ENCODE measurements around the gene PLXNA4.
A peak's percentile ranks its signal among the peaks of the same experiment; 100 is the strongest.
"Not testable (repeated sequence)": the region's sequence is repeated elsewhere in the genome, so short reads cannot be mapped to it uniquely, and the experiment has no call there.

PLXNA4 gene

DNA sequence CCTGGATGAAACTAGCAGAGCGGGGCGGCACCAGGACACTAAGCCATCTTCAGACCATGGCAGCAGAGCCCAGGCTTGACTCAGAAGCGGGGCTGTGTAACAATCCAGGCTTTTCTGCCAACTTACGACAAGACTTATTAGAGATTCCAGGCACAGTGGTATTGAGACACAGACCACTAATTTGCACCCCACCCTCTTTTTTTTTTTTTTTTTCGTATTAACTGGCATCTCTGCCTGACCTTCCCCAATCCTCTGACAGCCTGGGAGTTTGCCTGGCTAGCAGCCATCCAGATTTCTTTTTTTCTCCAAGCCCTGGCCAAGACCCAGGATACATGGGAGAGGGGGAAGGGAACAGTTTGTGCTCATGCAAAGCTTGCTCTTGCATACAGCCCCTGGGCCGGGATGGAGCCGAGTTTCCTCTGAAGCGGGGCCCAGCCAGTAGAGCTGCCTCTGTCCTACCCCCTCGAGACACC is 182.4 kb downstream of the PLXNA4 start:
- H3K27me3 ChIP-seq (replicated peaks): no peaks in the 10 kb centered on the region
- no peak overlapping the region for H3K4me3 ChIP-seq (ENCODE audit: low read depth, low read length)
- DNase-seq: no peak
- in situ Hi-C loops (cut with HindIII; ENCODE audit: low pct_ligation_motif_present, low sequenced_read_pairs): no loop called here
- TF ChIP-seq, protein P1, sequence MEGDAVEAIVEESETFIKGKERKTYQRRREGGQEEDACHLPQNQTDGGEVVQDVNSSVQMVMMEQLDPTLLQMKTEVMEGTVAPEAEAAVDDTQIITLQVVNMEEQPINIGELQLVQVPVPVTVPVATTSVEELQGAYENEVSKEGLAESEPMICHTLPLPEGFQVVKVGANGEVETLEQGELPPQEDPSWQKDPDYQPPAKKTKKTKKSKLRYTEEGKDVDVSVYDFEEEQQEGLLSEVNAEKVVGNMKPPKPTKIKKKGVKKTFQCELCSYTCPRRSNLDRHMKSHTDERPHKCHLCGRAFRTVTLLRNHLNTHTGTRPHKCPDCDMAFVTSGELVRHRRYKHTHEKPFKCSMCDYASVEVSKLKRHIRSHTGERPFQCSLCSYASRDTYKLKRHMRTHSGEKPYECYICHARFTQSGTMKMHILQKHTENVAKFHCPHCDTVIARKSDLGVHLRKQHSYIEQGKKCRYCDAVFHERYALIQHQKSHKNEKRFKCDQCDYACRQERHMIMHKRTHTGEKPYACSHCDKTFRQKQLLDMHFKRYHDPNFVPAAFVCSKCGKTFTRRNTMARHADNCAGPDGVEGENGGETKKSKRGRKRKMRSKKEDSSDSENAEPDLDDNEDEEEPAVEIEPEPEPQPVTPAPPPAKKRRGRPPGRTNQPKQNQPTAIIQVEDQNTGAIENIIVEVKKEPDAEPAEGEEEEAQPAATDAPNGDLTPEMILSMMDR (IDR thresholded peaks at IDR 0.05; ENCODE audit: low read depth, low read length, missing control alignments): no peak
- H3K27ac ChIP-seq: no peak overlapping the region
- no peaks in the 10 kb centered on the region for H3K36me3 ChIP-seq (replicated peaks)

DNA sequence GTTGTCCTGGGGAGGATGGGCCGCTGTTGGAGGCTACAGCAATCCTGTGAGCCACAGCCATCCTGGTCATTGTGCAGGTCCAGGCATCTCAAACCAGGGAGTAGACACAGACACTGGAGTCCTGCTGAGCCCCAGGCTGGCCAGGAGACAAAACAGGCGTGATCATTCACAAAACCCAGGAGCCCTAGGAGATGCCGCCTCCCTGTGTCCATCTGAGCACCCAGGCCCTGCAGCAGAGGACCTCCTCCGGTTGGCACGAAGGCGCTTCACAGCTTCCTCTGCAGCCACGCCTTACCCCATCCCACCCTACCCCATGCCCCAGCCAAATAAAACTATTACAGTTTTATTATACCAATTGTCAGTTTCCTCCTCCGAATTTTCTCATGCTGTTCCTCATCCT is 183.6 kb downstream of the PLXNA4 start:
- H3K36me3 ChIP-seq (replicated peaks): no peaks in the 10 kb centered on the region
- no peaks in the 10 kb centered on the region for H3K27me3 ChIP-seq (replicated peaks)
- no peak overlapping the region for H3K27ac ChIP-seq
- in situ Hi-C loops (cut with HindIII; ENCODE audit: low pct_ligation_motif_present, low sequenced_read_pairs): no loop called here
- TF ChIP-seq, protein P1 (IDR thresholded peaks at IDR 0.05; ENCODE audit: low read depth, low read length, missing control alignments): no peak
- no peak for DNase-seq
- H3K4me3 ChIP-seq (ENCODE audit: low read depth, low read length): no peak overlapping the region

- TF ChIP-seq, protein P1 (IDR thresholded peaks at IDR 0.05; ENCODE audit: low read depth, low read length, missing control alignments): no peak
- in situ Hi-C loops (cut with HindIII; ENCODE audit: low pct_ligation_motif_present, low sequenced_read_pairs): no loop called here
- Histone ChIP-seq H3K36me3 (replicated peaks) (no peaks in the 10 kb centered on the region), H3K27ac (no peak overlapping the region), H3K27me3 (replicated peaks) (no peaks in the 10 kb centered on the region), H3K4me3 (ENCODE audit: low read depth, low read length) (no peak overlapping the region)
- peak; percentile 10 for DNase-seq
These were observed 185.6 kb downstream of the PLXNA4 start for GRCh38 chr7:132390705-132391104.

- in situ Hi-C loops (cut with HindIII; ENCODE audit: low pct_ligation_motif_present, low sequenced_read_pairs); H3K4me3 ChIP-seq (ENCODE audit: low read depth, low read length); H3K27ac ChIP-seq; H3K27me3 ChIP-seq (replicated peaks); DNase-seq; H3K36me3 ChIP-seq (replicated peaks): not testable (repeated sequence)
These were observed 186.2 kb downstream of the PLXNA4 start for GRCh38 chr7:132390049-132390448.

- no peaks in the 10 kb centered on the region for H3K27me3 ChIP-seq (replicated peaks)
These were observed 187.6 kb downstream of the PLXNA4 start for GRCh38 chr7:132388688-132389087.

GRCh38 chr7:132387596-132387995 is 188.7 kb downstream of the PLXNA4 start:
- TF ChIP-seq, protein P1 (IDR thresholded peaks at IDR 0.05; ENCODE audit: low read depth, low read length, missing control alignments): no peak
- Histone ChIP-seq H3K4me3 (ENCODE audit: low read depth, low read length) (no peak overlapping the region), H3K27me3 (replicated peaks) (no peaks in the 10 kb centered on the region), H3K27ac (no peak overlapping the region), H3K36me3 (replicated peaks) (no peaks in the 10 kb centered on the region)
- DNase-seq: no peak
- in situ Hi-C loops (cut with HindIII; ENCODE audit: low pct_ligation_motif_present, low sequenced_read_pairs): no loop called here

More at GRCh38 chr7:132388688-132389087, 187.6 kb downstream of the PLXNA4 start:
- Histone ChIP-seq H3K4me3 (ENCODE audit: low read depth, low read length) (no peak overlapping the region), H3K36me3 (replicated peaks) (no peaks in the 10 kb centered on the region), H3K27ac (no peak overlapping the region)
- no peak for DNase-seq
- in situ Hi-C loops (cut with HindIII; ENCODE audit: low pct_ligation_motif_present, low sequenced_read_pairs): no loop called here
- TF ChIP-seq, protein P1 (IDR thresholded peaks at IDR 0.05; ENCODE audit: low read depth, low read length, missing control alignments): no peak

Data from brain microvascular endothelial cell (primary cell).